Skin of body (tissue), 2 donors: ENCODE data around the gene IFT81. TPM values are rescaled to one million over a fixed set of nuclear protein-coding genes. Genes with fewer than 3 reads are reported as not detected.
"Not testable (repeated sequence)": the region's sequence is repeated elsewhere in the genome, so short reads cannot be mapped to it uniquely, and the experiment has no call there.

Experiments
- DNase-seq: peaks from one replicate; lab custom pipeline; 2025; lab: John Stamatoyannopoulos, UW
- total RNA-seq: library from RNA; depleted of rRNA; stranded (reverse); fragments of >200 nt; gene quantifications from one replicate; pipeline ENCODE4 v1.2.3, GENCODE V29; 2014

IFT81 gene
- total RNA-seq, 1 donor from 2014 or later = 21.9 TPM

GRCh38 chr12:110243227-110243626 lies 119.1 kb downstream of the IFT81 start:
- DNase-seq = no peak

- DNase-seq = no peak
These were observed 120.2 kb downstream of the IFT81 start for GRCh38 chr12:110244372-110244771.

GRCh38 chr12:110244829-110245228 lies 120.7 kb downstream of the IFT81 start:
- no peak for DNase-seq

- no peak for DNase-seq
These were observed 121.2 kb downstream of the IFT81 start for GRCh38 chr12:110245369-110245772.

- DNase-seq = no peak
These were observed 122.6 kb downstream of the IFT81 start for GRCh38 chr12:110246636-110247339.

GRCh38 chr12:110247340-110248095 lies 123.4 kb downstream of the IFT81 start:
- DNase-seq = peak; percentile 32

GRCh38 chr12:110248096-110248447 lies 123.9 kb downstream of the IFT81 start:
- DNase-seq = no peak

- DNase-seq = no peak
These were observed 124.9 kb downstream of the IFT81 start for GRCh38 chr12:110249105-110249504.

GRCh38 chr12:110249716-110250225 lies 125.6 kb downstream of the IFT81 start:
- DNase-seq = no peak

- no peak for DNase-seq
These were observed 127.2 kb downstream of the IFT81 start for GRCh38 chr12:110251381-110251780.

- no peak for DNase-seq
These were observed 128.6 kb downstream of the IFT81 start for GRCh38 chr12:110252716-110253115.

GRCh38 chr12:110253176-110253575 lies 129.0 kb downstream of the IFT81 start:
- DNase-seq = no peak

GRCh38 chr12:110254971-110255540 lies 130.9 kb downstream of the IFT81 start:
- no peak for DNase-seq

- not testable (repeated sequence) for DNase-seq
These were observed 131.8 kb downstream of the IFT81 start for GRCh38 chr12:110255890-110256456.

GRCh38 chr12:110256780-110257431 lies 132.7 kb downstream of the IFT81 start:
- DNase-seq = no peak

GRCh38 chr12:110258466-110258865 lies 134.3 kb downstream of the IFT81 start:
- DNase-seq = no peak

GRCh38 chr12:110262442-110263388 lies 138.6 kb downstream of the IFT81 start:
- no peak for DNase-seq

- no peak for DNase-seq
These were observed 142.3 kb downstream of the IFT81 start for GRCh38 chr12:110266381-110266960.

- peak; percentile 69 for DNase-seq
These were observed 142.9 kb downstream of the IFT81 start for GRCh38 chr12:110266980-110267620.
